ENCODE data around the gene PAPLN. TPM values are rescaled to one million over a fixed set of nuclear protein-coding genes. Genes with fewer than 3 reads are reported as not detected.
A peak's percentile ranks its signal among the peaks of the same experiment; 100 is the strongest.
"Not testable (repeated sequence)": the region's sequence is repeated elsewhere in the genome, so short reads cannot be mapped to it uniquely, and the experiment has no call there.

PAPLN gene
- total and polyA plus RNA-seq, 9 of the 15 experiments (the other 6 are each of a cell fraction or from before 2014, with no cell fraction given), result 0.43 to 3.5 (median 1.7) TPM

GRCh38 chr14:73309207-73309606 is 71.9 kb downstream of the PAPLN start:
- in situ Hi-C loops (cut with MboI); H2AFZ ChIP-seq (ENCODE audit: low read depth, low read length); H3K4me3 ChIP-seq; H3K9ac ChIP-seq (ENCODE audit: insufficient read depth in 1 of 2, low read depth in 2 of 2, low read length in 2 of 2); H3K9me1 ChIP-seq (ENCODE audit: control insufficient read depth, insufficient read depth, low read length); ATAC-seq; H3K4me1 ChIP-seq (replicated peaks in 1 of 2; ENCODE audit: control insufficient read depth in 2 of 2, insufficient read depth in 2 of 2, low read length in 2 of 2); CTCF ChIA-PET (ENCODE audit: low intra/inter-chr PET ratio); intact Hi-C loops (cut with micrococcal nuclease); H4K20me1 ChIP-seq (replicated peaks; ENCODE audit: control insufficient read depth, insufficient read depth, low read length); FAIRE-seq; H3K36me3 ChIP-seq (ENCODE audit: control insufficient read depth, insufficient read depth, low read length); H3K4me2 ChIP-seq (ENCODE audit: insufficient read depth, low read length); H3K27me3 ChIP-seq (ENCODE audit: control insufficient read depth in 2 of 2, insufficient read depth in 2 of 2, low read length in 2 of 2); DNase-seq (ENCODE audit: extremely low read depth in 1 of 4, low spot score in 3 of 4); POLR2A ChIA-PET; H3K27ac ChIP-seq (ENCODE audit: extremely low read depth, low read depth, low read length); H3K9me3 ChIP-seq (replicated peaks; ENCODE audit: control insufficient read depth, insufficient read depth, low read depth, low read length); BruUV-seq (replicated peaks); H3K79me2 ChIP-seq (ENCODE audit: control insufficient read depth, insufficient read depth, low read length): not testable (repeated sequence)
- peak; percentile 28 for TF ChIP-seq ZNF146 (CRISPR knock-in tag; IDR thresholded peaks at IDR 0.05; ENCODE audit: unreplicated experiment)
- WGBS (ENCODE audit: insufficient coverage, low coverage, missing lambda C conversion rate), result 100% methylated on average over 1 of the region's 1 CpG

GRCh38 chr14:73311708-73312030 is 74.4 kb downstream of the PAPLN start:
- FAIRE-seq, result no peak
- POLR2A ChIA-PET, result no interaction called here
- no peak overlapping the region for H2AFZ ChIP-seq (ENCODE audit: low read depth, low read length)

More at GRCh38 chr14:73311708-73312030, 74.4 kb downstream of the PAPLN start:
- Histone ChIP-seq H3K9ac (ENCODE audit: insufficient read depth in 1 of 2, low read depth in 2 of 2, low read length in 2 of 2) (no peak overlapping the region), H3K27me3 (ENCODE audit: control insufficient read depth in 2 of 2, insufficient read depth in 2 of 2, low read length in 2 of 2) (no peaks in the 10 kb centered on the region), H4K20me1 (replicated peaks; ENCODE audit: control insufficient read depth, insufficient read depth, low read length) (no peaks in the 10 kb centered on the region), H3K27ac (ENCODE audit: extremely low read depth, low read depth, low read length) (peak overlapping the region; percentile 60; the same call in 1 of the 3 replicates), H3K36me3 (ENCODE audit: control insufficient read depth, insufficient read depth, low read length) (peaks cover 2% of the 10 kb centered on the region; the same call in 1 of the 3 replicates), H3K9me1 (ENCODE audit: control insufficient read depth, insufficient read depth, low read length) (no peaks in the 10 kb centered on the region), H3K4me2 (ENCODE audit: insufficient read depth, low read length) (0 out of 2 replicates have a peak overlapping the region, but pooled peaks have one; percentile 2), H3K79me2 (ENCODE audit: control insufficient read depth, insufficient read depth, low read length) (0 out of 3 replicates have a peak, but pooled peaks cover 2% of the 10 kb centered on the region), H3K4me3 (no peak overlapping the region), H3K4me1 (replicated peaks in 1 of 2; ENCODE audit: control insufficient read depth in 2 of 2, insufficient read depth in 2 of 2, low read length in 2 of 2) (peaks cover 2 to 3% of the 10 kb centered on the region in 2 experiments; a peak in 4 of 5 replicates), H3K9me3 (replicated peaks; ENCODE audit: control insufficient read depth, insufficient read depth, low read depth, low read length) (no peaks in the 10 kb centered on the region)
- TF ChIP-seq SMARCA4 (IDR thresholded peaks at IDR 0.05) (peak; percentile 3; the same call in 1 of the 2 replicates), TEAD2 (tag; IDR thresholded peaks at IDR 0.05) (no peak), JUND (IDR thresholded peaks at IDR 0.05; ENCODE audit: borderline replicate concordance, low read depth, low read length) (no peak), JUND (tag; IDR thresholded peaks at IDR 0.05; ENCODE audit: borderline replicate concordance, low read depth, low read length) (peak; percentile 1; the same call in 1 of the 3 replicates), MEIS2 (IDR thresholded peaks at IDR 0.05; ENCODE audit: partially characterized antibody) (peak; percentile 81)
- intact Hi-C loops (cut with micrococcal nuclease), result no loop called here
- no TSS peak for BruUV-seq (replicated peaks)
- DNase-seq (ENCODE audit: extremely low read depth in 1 of 4, low spot score in 3 of 4) (no peak), ATAC-seq (no peak; the same call in 2 of the 3 replicates)
- CTCF ChIA-PET (ENCODE audit: low intra/inter-chr PET ratio), result no interaction called here
- in situ Hi-C loops (cut with MboI), result no loop called here
- WGBS (ENCODE audit: insufficient coverage, low coverage, missing lambda C conversion rate), result 34% methylated on average over 2 of the region's 2 CpGs
